Testis (tissue), 3 donors: ENCODE data around the gene ACER3. TPM values are rescaled to one million over a fixed set of nuclear protein-coding genes. Genes with fewer than 3 reads are reported as not detected.

ENCODE experiments used
- DNase-seq: peaks from one replicate; pipeline ENCODE4 v3.0.0-alpha.2; 2019
- H3K27ac ChIP-seq, 2 donors: fragments of 200-600 bp; sonication (generic); one replicate each; pipeline ENCODE4 v1.5.1; 2019
- H3K27me3 ChIP-seq: fragments of 200-600 bp; sonication (generic); one replicate; pipeline ENCODE4 v1.5.1; 2019
- H3K36me3 ChIP-seq: fragments of 200-600 bp; sonication (generic); one replicate; pipeline ENCODE4 v1.5.1; 2017; ENCODE audit warnings: low read depth; ENCODE audit errors: missing control alignments
- H3K4me1 ChIP-seq: fragments of 200-600 bp; sonication (generic); one replicate; pipeline ENCODE4 v1.5.1; 2019
- H3K4me3 ChIP-seq, 2 donors: fragments of 200-600 bp; sonication (generic); one replicate each; pipeline ENCODE4 v1.5.1; 2017 to 2019
- H3K9me3 ChIP-seq: fragments of 200-600 bp; sonication (generic); one replicate; pipeline ENCODE4 v1.5.1; 2017
- CTCF ChIP-seq, 3 experiments: fragments of 450-650 bp in 2 of 3; fragments of 200-600 bp in 1 of 3; sonication (generic) in 1 of 3; IDR thresholded peaks; one replicate each; pipeline ENCODE4 v1.5.1; 2016 to 2019; ENCODE audit warnings: antibody characterized with exemption in 3 of 3, mild to moderate bottlenecking in 2 of 3, moderate library complexity in 1 of 3
- POLR2A ChIP-seq: fragments of 450-650 bp; IDR thresholded peaks from one replicate; pipeline ENCODE4 v1.6.1; 2017; ENCODE audit warnings: antibody characterized with exemption, mild to moderate bottlenecking, moderate library complexity
- WGBS, 2 donors: methylation state at CpG; one replicate each; pipeline ENCODE4 v1.1.5; 2018; 5-methylcytosine and 5-hydroxymethylcytosine counted together
- intact Hi-C: fragments of 100-400 bp; cut with DNase I; formaldehyde crosslinking; loops from one replicate; pipeline ENCODE4 v1.15.1; 2023; ENCODE audit warnings: low total_unique reads
- polyA plus RNA-seq: library from polyadenylated mRNA; stranded (reverse); fragments of 350-450 nt; fragmentation: Illumina TruSeq; extraction: RNeasy Lipid Tissue Mini Kit (QIAGEN cat#74804); gene quantifications from one replicate; pipeline ENCODE4 v1.2.3, GENCODE V29; 2014; ENCODE audit warnings: low read depth, low replicate concordance; ENCODE audit not compliant: insufficient read depth
- total RNA-seq, 2 donors: library from RNA; depleted of rRNA; stranded (reverse); fragments of >200 nt; gene quantifications; one replicate each; pipeline ENCODE4 v1.2.3, GENCODE V29; 2016

The ACER3 gene
- total and polyA plus RNA-seq, 3 donors from 2014 or later, result 14.6 to 34.8 (median 23.7) TPM

GRCh38 chr11:76863196-76863777 is 2.6 kb downstream of the ACER3 start:
- H3K4me1 ChIP-seq, result peaks cover 8% of the 10 kb centered on the region
- TF ChIP-seq CTCF (IDR thresholded peaks at IDR 0.05) (no peak), POLR2A (no peak)
- H3K27me3 ChIP-seq, result no peaks in the 10 kb centered on the region
- no peak for DNase-seq
- no peak overlapping the region for H3K27ac ChIP-seq
- H3K4me3 ChIP-seq, result no peak overlapping the region
- H3K36me3 ChIP-seq, result no peaks in the 10 kb centered on the region
- intact Hi-C loops, result no loop called here
- 77 to 80% methylated on average over 3 of the region's 3 CpGs for WGBS, 2 donors
- no peaks in the 10 kb centered on the region for H3K9me3 ChIP-seq

DNA sequence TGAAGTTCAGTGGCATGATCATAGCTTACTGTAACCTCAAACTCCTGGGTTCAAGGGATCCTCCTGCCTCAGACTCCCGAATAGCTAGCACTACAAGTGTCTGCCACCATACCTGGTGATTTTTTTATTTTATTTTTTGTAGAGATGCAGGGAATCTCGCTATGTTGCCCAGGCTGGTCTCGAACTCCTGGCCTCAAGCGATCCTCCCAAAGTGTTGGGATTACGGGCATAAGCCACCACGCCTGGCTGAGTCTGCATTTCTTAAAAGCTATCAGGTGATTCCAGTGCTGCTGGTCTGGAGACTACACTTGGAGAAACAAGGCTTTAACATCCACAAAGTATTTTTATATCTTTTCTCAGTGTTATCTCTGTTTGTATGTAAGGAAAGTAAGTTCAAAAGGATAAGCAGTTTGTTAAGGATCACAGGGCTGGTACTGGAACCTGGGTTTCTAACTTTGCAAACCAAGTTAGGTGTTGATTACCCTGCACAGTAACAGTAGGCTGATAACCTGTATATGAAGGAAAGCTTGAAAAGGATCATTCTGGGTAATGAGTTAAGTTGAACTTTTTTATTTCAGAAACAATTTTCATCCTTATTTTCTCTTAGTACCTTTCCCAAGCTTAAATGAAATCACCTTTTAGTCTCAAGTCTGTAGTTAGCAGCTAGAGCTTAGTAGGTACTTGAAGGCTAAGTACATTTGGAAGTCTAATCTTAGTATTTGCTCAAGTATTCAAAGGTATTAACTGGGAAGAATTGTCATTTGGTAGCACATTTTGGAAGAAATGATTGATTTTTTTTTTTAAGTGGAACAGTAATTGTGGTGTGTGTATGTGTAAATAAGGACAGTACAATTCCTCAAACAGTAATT is 12.5 kb downstream of the ACER3 start:
- Histone ChIP-seq H3K4me3 (no peak overlapping the region), H3K9me3 (no peaks in the 10 kb centered on the region), H3K36me3 (no peaks in the 10 kb centered on the region), H3K27me3 (no peaks in the 10 kb centered on the region), H3K27ac (no peak overlapping the region), H3K4me1 (no peaks in the 10 kb centered on the region)
- DNase-seq, result no peak
- TF ChIP-seq CTCF (IDR thresholded peaks at IDR 0.05) (no peak), POLR2A (no peak)
- intact Hi-C loops, result no loop called here
- WGBS, 2 donors, result 96 to 97% methylated on average over 6 of the region's 6 CpGs

DNA sequence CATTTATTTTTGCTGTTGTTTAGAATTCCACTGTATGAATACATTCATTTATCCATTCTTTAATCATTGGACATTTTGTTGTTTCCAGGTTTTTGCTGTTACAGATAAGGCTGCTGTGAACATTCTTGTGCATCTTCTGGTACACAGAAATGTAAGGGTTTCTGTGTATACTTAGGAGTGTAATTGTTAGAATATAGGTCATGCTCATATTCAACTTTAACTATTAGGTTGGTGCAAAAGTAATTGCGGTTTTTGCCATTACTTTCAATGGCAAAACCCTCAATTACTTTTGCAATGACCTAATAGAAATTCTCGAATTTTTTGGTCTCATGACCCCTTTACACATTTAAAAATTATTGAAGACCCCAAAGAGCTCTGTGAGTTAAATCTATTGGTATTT is 17.3 kb downstream of the ACER3 start:
- Histone ChIP-seq H3K9me3 (no peaks in the 10 kb centered on the region), H3K36me3 (no peaks in the 10 kb centered on the region), H3K27me3 (no peaks in the 10 kb centered on the region), H3K27ac (no peak overlapping the region), H3K4me1 (no peaks in the 10 kb centered on the region), H3K4me3 (no peak overlapping the region)
- intact Hi-C loops, result no loop called here
- TF ChIP-seq POLR2A, result no peak
- no peak for TF ChIP-seq CTCF (IDR thresholded peaks at IDR 0.05)
- WGBS, 2 donors, result 88 to 93% methylated on average over 2 of the region's 2 CpGs
- no peak for DNase-seq

GRCh38 chr11:76880314-76880713 is 19.6 kb downstream of the ACER3 start:
- no peak for DNase-seq
- H3K36me3 ChIP-seq, result no peaks in the 10 kb centered on the region
- H3K27me3 ChIP-seq, result no peaks in the 10 kb centered on the region
- H3K9me3 ChIP-seq, result no peaks in the 10 kb centered on the region
- no peak overlapping the region for H3K4me3 ChIP-seq
- 81 to 87% methylated on average over 2 of the region's 2 CpGs for WGBS, 2 donors
- intact Hi-C loops, result no loop called here
- no peak overlapping the region for H3K27ac ChIP-seq
- no peak for TF ChIP-seq POLR2A
- TF ChIP-seq CTCF (IDR thresholded peaks at IDR 0.05), result no peak
- H3K4me1 ChIP-seq, result no peaks in the 10 kb centered on the region
